Upper lobe of left lung (tissue), 6 donors: Measurements from ENCODE around the gene SPINK6. TPM values are rescaled to one million over a fixed set of nuclear protein-coding genes. Genes with fewer than 3 reads are reported as not detected.
A peak's percentile ranks its signal among the peaks of the same experiment; 100 is the strongest.

Experiments
- ATAC-seq, 2 donors: fragments of 200-7000 bp; cut with Tn5 transposase; one replicate each; pipeline ENCODE4 v1.9.1; 2022; ENCODE audit warnings: mild to moderate bottlenecking in 2 of 2, moderate library complexity in 2 of 2; ENCODE audit not compliant: low FRiP score in 2 of 2
- DNase-seq, 2 donors: peaks; one replicate each; pipeline ENCODE4 v3.0.0-alpha.2; 2019 to 2020
- H3K27ac ChIP-seq, 4 donors: fragments of 200-600 bp; sonication (generic); one replicate each; pipeline ENCODE4 v1.5.1; 2016 to 2019
- H3K27me3 ChIP-seq, 4 donors: fragments of 200-600 bp; sonication (generic); one replicate each; pipeline ENCODE4 v1.5.1; 2017 to 2019
- H3K36me3 ChIP-seq, 4 donors: fragments of 200-600 bp; sonication (generic); one replicate each; pipeline ENCODE4 v1.5.1; 2016 to 2019
- H3K4me1 ChIP-seq, 4 donors: fragments of 200-600 bp; sonication (generic); one replicate each; pipeline ENCODE4 v1.5.1; 2018 to 2019
- H3K4me3 ChIP-seq, 4 donors: fragments of 200-600 bp; sonication (generic); one replicate each; pipeline ENCODE4 v1.5.1; 2017 to 2019; ENCODE audit warnings: mild to moderate bottlenecking in 2 of 4, moderate library complexity in 1 of 4
- H3K9me3 ChIP-seq, 4 donors: fragments of 200-600 bp; sonication (generic); one replicate each; pipeline ENCODE4 v1.5.1; 2018 to 2019
- EP300 ChIP-seq, 4 donors: sonication (generic); formaldehyde crosslinking; IDR thresholded peaks; one replicate each; pipeline ENCODE4 v1.5.1; 2017; ENCODE audit warnings: antibody characterized with exemption in 4 of 4, control low read depth in 2 of 4
- POLR2A ChIP-seq, 4 donors: fragments of 450-650 bp; IDR thresholded peaks; one replicate each; pipeline ENCODE4 v1.5.1; 2016 to 2017; ENCODE audit warnings: antibody characterized with exemption in 4 of 4, mild to moderate bottlenecking in 2 of 4
- POLR2AphosphoS5 ChIP-seq, 2 donors: sonication (generic); formaldehyde crosslinking; IDR thresholded peaks; one replicate each; pipeline ENCODE4 v1.5.1; 2017; ENCODE audit warnings: antibody characterized with exemption in 2 of 2
- WGBS, 2 donors: methylation state at CpG; one replicate each; pipeline ENCODE4 v1.1.5; 2017 to 2018; 5-methylcytosine and 5-hydroxymethylcytosine counted together
- total RNA-seq, 6 donors: library from RNA; depleted of rRNA in 4 of 6; stranded (reverse); fragments of >200 nt in 4 of 6; gene quantifications; one replicate each; pipeline versions ENCODE4 v1.1.0 to v1.2.1, GENCODE V29; 2016 to 2021
- TF ChIP-seq, protein P1 (sequence below), 6 experiments: fragments of 450-650 bp in 4 of 6; fragments of 200-600 bp in 2 of 6; sonication (generic) in 2 of 6; IDR thresholded peaks; one replicate each; pipeline ENCODE4 v1.5.1; 2016 to 2019; ENCODE audit warnings: antibody characterized with exemption in 6 of 6
- donor health status: DM: no; HTN: no; CAD: no; lungs with moderate emphysema.
- donor health status: DM: no; HTN: yes; CAD: no; lungs with severe emphysema.

SPINK6 gene
- total RNA-seq, 6 donors from 2014 or later: not detected

DNA sequence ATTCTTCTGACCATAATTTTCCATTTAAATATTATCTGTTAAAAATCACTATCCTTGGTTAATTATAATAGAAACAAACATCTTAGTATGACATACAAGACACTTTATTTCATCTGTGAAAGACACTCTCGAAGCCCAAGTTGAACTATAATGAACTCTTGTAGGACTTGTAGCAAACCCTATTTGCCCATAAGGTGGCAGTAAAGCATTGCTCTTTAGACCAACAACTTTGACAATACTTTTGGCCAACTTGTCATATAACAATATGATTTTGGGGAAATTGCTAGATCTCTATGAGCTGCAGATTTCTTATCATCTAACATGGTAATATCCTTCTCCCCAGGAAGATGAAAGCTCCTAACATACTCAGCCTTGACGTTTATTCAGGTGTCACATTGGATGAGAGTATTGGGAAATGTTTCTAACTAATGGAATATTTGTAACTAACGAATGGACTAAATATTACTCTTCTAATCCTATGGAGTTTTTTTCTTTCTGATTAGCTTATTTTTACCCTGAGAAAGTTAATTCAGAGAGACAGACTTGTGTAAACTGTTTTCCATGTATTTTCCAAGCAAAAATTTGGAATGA, 23.5 kb upstream of the SPINK6 start:
- Histone ChIP-seq H3K27me3 (no peaks in the 10 kb centered on the region), H3K27ac (no peak overlapping the region), H3K4me1 (no peaks in the 10 kb centered on the region), H3K9me3 (no peaks in the 10 kb centered on the region), H3K4me3 (no peak overlapping the region), H3K36me3 (no peaks in the 10 kb centered on the region)
- no peak for DNase-seq
- peak in 1 of 2 donors; percentile 83 for ATAC-seq
- 29 to 37% methylated on average over 3 of the region's 3 CpGs for WGBS, 2 donors
- no peak for TF ChIP-seq POLR2AphosphoS5 (IDR thresholded peaks at IDR 0.05)
- TF ChIP-seq, protein P1, sequence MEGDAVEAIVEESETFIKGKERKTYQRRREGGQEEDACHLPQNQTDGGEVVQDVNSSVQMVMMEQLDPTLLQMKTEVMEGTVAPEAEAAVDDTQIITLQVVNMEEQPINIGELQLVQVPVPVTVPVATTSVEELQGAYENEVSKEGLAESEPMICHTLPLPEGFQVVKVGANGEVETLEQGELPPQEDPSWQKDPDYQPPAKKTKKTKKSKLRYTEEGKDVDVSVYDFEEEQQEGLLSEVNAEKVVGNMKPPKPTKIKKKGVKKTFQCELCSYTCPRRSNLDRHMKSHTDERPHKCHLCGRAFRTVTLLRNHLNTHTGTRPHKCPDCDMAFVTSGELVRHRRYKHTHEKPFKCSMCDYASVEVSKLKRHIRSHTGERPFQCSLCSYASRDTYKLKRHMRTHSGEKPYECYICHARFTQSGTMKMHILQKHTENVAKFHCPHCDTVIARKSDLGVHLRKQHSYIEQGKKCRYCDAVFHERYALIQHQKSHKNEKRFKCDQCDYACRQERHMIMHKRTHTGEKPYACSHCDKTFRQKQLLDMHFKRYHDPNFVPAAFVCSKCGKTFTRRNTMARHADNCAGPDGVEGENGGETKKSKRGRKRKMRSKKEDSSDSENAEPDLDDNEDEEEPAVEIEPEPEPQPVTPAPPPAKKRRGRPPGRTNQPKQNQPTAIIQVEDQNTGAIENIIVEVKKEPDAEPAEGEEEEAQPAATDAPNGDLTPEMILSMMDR (IDR thresholded peaks at IDR 0.05): peak; percentile 33 to 75 (median 56)

DNA sequence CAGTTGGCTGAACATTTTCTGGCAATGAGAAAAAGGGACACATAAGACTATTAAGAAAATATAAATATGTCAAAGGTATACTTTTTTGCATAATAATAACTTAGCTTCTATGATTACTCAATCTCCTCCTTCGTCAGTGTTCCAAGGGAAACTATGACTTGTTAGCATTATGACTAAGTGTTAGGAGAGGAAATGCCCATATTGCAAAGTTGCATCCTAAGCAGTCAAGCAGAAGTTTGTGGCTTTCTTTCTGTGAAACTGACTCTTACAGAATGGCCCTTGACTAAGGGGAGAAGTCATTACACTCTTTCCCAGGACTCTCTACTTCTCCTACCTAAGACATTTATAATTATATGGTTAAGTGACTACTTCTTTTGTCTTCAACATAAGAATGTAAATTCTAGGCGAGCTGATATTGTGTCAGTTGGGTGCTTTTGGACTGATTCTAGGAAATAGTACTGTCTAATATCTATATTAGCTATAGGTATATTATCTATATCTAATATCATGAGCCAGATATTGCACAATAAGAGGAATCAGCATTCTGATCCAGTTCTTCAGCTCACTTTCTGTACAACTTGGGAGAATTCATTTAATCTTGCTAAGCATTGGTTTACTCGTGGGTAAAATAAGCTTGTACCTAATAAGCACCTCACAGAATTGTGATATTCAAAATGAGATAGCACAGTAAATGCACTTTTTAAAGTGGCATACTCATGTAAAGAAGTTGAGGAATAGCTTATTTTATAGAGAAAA, 16.4 kb upstream of the SPINK6 start:
- 40 to 46% methylated on average over 3 of the region's 3 CpGs for WGBS, 2 donors
- Histone ChIP-seq H3K27ac (peak overlapping the region; percentile 8 to 77 (median 55)), H3K27me3 (no peaks in the 10 kb centered on the region), H3K36me3 (no peaks in the 10 kb centered on the region), H3K9me3 (no peaks in the 10 kb centered on the region), H3K4me3 (no peak overlapping the region), H3K4me1 (peaks cover 0 to 4% (median 0%) of the 10 kb centered on the region in 4 donors)
- ATAC-seq (peak; percentile 80 to 91), DNase-seq (no peak)
- TF ChIP-seq POLR2AphosphoS5 (IDR thresholded peaks at IDR 0.05): peak in 1 of 2 donors; percentile 70
- TF ChIP-seq, protein P1 (IDR thresholded peaks at IDR 0.05): no peak
- no peak for TF ChIP-seq POLR2A (IDR thresholded peaks at IDR 0.05)
- peak in 2 of 4 donors; percentile 46 to 97 for TF ChIP-seq EP300 (IDR thresholded peaks at IDR 0.05)

DNA sequence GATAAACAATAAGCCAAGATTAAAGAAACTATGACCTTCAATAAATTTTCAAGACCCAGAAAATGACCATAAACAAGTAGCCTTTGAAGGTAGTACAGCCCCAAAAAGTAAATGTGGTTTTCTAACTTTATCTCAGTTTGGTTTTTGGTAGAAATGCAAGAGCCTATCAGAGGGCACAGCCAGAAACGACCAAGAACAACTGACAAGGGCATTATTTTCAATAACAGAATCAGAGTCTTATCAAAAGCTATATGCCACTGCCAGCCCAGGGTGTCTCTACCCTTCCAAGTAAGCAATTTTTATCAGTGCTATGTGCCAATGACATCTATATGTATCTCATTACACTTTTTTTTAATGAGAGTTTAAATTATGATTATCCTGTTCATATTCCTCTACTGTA, 11.8 kb upstream of the SPINK6 start:
- TF ChIP-seq EP300 (IDR thresholded peaks at IDR 0.05) (no peak), POLR2AphosphoS5 (IDR thresholded peaks at IDR 0.05) (no peak), POLR2A (IDR thresholded peaks at IDR 0.05) (no peak)
- TF ChIP-seq, protein P1 (IDR thresholded peaks at IDR 0.05): no peak
- ATAC-seq: no peak
- Histone ChIP-seq H3K27me3 (no peaks in the 10 kb centered on the region), H3K27ac (no peak overlapping the region), H3K4me1 (peaks cover 0 to 4% (median 0%) of the 10 kb centered on the region in 4 donors), H3K4me3 (no peak overlapping the region), H3K36me3 (no peaks in the 10 kb centered on the region), H3K9me3 (no peaks in the 10 kb centered on the region)
- WGBS, 2 donors: 58 to 60% methylated on average over 1 of the region's 1 CpG
- no peak for DNase-seq

DNA sequence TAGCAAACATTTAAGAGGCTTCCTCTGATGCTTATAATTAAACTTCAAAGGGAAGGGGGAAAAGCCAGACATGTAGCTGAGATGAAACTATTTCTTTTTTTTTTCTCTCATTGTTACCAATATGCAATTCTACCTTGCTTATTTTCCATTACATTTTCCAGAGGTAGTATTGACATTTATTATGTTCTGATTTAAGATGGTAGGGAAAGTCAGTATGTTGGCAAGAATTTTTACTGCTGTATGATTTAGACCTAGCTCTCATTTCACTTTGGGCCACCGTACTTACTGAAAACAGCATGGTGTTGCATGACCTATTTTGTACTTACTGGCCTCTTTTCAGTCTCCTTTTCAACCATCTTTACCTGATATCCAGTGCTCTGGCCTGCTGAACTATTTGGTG, 9.6 kb upstream of the SPINK6 start:
- H3K27me3 ChIP-seq: no peaks in the 10 kb centered on the region
- no peak for DNase-seq
- no peak overlapping the region for H3K4me3 ChIP-seq
- no peaks in the 10 kb centered on the region for H3K4me1 ChIP-seq
- no peaks in the 10 kb centered on the region for H3K9me3 ChIP-seq
- 89 to 100% methylated on average over 1 of the region's 1 CpG for WGBS, 2 donors
- ATAC-seq: no peak
- TF ChIP-seq POLR2A (IDR thresholded peaks at IDR 0.05): no peak
- TF ChIP-seq, protein P1 (IDR thresholded peaks at IDR 0.05): no peak
- no peak for TF ChIP-seq POLR2AphosphoS5 (IDR thresholded peaks at IDR 0.05)
- no peak for TF ChIP-seq EP300 (IDR thresholded peaks at IDR 0.05)
- no peak overlapping the region for H3K27ac ChIP-seq
- no peaks in the 10 kb centered on the region for H3K36me3 ChIP-seq
